WTC11 (cell line): Measurements from ENCODE around the gene EHD1. TPM values are rescaled to one million over a fixed set of nuclear protein-coding genes. Genes with fewer than 3 reads are reported as not detected.

ENCODE experiments used
- ATAC-seq: fragments of 200-7000 bp; cut with Tn5 transposase; 2 replicates; pipeline ENCODE4 v1.10.0; 2021; ENCODE audit warnings: mild to moderate bottlenecking, moderate library complexity
- CTCF ChIA-PET: fragments of 300-600 bp; sonication (Branson Sonifier 250); formaldehyde crosslinking; loops from one replicate; lab custom pipeline; 2021; ENCODE audit warnings: antibody characterized with exemption; lab: Charles Lee
- POLR2A ChIA-PET: fragments of 350-600 bp; sonication (Branson Sonifier 250); formaldehyde crosslinking; loops from one replicate; lab custom pipeline; 2021; ENCODE audit warnings: antibody characterized with exemption; lab: Charles Lee
- DNase-seq: peaks from one replicate; pipeline ENCODE4 v3.0.0; 2021; ENCODE audit warnings: low spot score
- H3K27ac Mint-ChIP-seq: 2 replicates; pipeline ENCODE4 v1.8.0; 2021; ENCODE audit warnings: mixed read lengths
- H3K27me3 Mint-ChIP-seq: 2 replicates; pipeline ENCODE4 v1.8.0; 2021; ENCODE audit warnings: low read depth, mild to moderate bottlenecking, moderate library complexity, mixed read lengths
- H3K36me3 Mint-ChIP-seq: 2 replicates; pipeline ENCODE4 v1.8.0; 2021; ENCODE audit warnings: mixed read lengths
- H3K4me1 Mint-ChIP-seq: 2 replicates; pipeline ENCODE4 v1.8.0; 2022; ENCODE audit warnings: mixed read lengths
- H3K4me3 Mint-ChIP-seq: 2 replicates; pipeline ENCODE4 v1.8.0; 2021; ENCODE audit warnings: mild to moderate bottlenecking, moderate library complexity, mixed read lengths
- H3K9me3 Mint-ChIP-seq: 2 replicates; pipeline ENCODE4 v1.8.0; 2021; ENCODE audit warnings: mixed read lengths
- AR ChIP-seq: fragments of 250-450 bp; sonication (Bioruptor Pico); IDR thresholded peaks from 2 replicates; pipeline ENCODE4 v1.9.0; 2021; ENCODE audit warnings: mild to moderate bottlenecking
- ATF1 ChIP-seq: sonication (generic); formaldehyde crosslinking; IDR thresholded peaks from 2 replicates; pipeline ENCODE4 v1.8.1; 2023; ENCODE audit warnings: mild to moderate bottlenecking, moderate library complexity, missing genetic modification reagents
- ATF2 ChIP-seq: sonication (generic); formaldehyde crosslinking; IDR thresholded peaks from 2 replicates; pipeline ENCODE4 v1.8.1; 2022; ENCODE audit warnings: low read depth, missing genetic modification reagents, borderline replicate concordance
- ATF6 ChIP-seq: sonication (generic); formaldehyde crosslinking; IDR thresholded peaks from 2 replicates; pipeline ENCODE4 v1.8.1; 2023; ENCODE audit warnings: mild to moderate bottlenecking, missing genetic modification reagents
- CREB1 ChIP-seq: sonication (generic); formaldehyde crosslinking; IDR thresholded peaks from 2 replicates; pipeline ENCODE4 v1.8.0; 2023; ENCODE audit warnings: mild to moderate bottlenecking, missing genetic modification reagents
- FOXP1 ChIP-seq: sonication (generic); formaldehyde crosslinking; IDR thresholded peaks from 2 replicates; pipeline ENCODE4 v1.8.0; 2022; ENCODE audit warnings: missing genetic modification reagents, mild to moderate bottlenecking, moderate library complexity, borderline replicate concordance
- KAT7 ChIP-seq: sonication (generic); formaldehyde crosslinking; IDR thresholded peaks from 2 replicates; pipeline ENCODE4 v1.8.1; 2023; ENCODE audit warnings: missing genetic modification reagents, mild to moderate bottlenecking, borderline replicate concordance
- RELA ChIP-seq: sonication (generic); formaldehyde crosslinking; IDR thresholded peaks from 2 replicates; pipeline ENCODE4 v1.8.1; 2022; ENCODE audit warnings: missing genetic modification reagents, mild to moderate bottlenecking, borderline replicate concordance
- RORB ChIP-seq: fragments of 250-450 bp; sonication (Bioruptor Pico); IDR thresholded peaks from 2 replicates; pipeline ENCODE4 v1.9.0; 2021; ENCODE audit warnings: mild to moderate bottlenecking
- SMAD4 ChIP-seq: sonication (generic); formaldehyde crosslinking; IDR thresholded peaks from 2 replicates; pipeline ENCODE4 v1.8.0; 2022; ENCODE audit warnings: mild to moderate bottlenecking, missing genetic modification reagents
- STAT6 ChIP-seq: sonication (generic); formaldehyde crosslinking; conservative IDR thresholded peaks from 2 replicates; pipeline ENCODE4 v1.8.1; 2023; ENCODE audit warnings: mild to moderate bottlenecking, low read depth, missing genetic modification reagents, moderate library complexity
- TEAD4 ChIP-seq: sonication (generic); formaldehyde crosslinking; IDR thresholded peaks from 2 replicates; pipeline ENCODE4 v1.8.0; 2022; ENCODE audit warnings: mild to moderate bottlenecking, missing genetic modification reagents
- ZMAT4 ChIP-seq: fragments of 250-450 bp; sonication (Bioruptor Pico); IDR thresholded peaks from 2 replicates; pipeline ENCODE4 v1.9.0; 2021; ENCODE audit warnings: mild to moderate bottlenecking
- ZNF121 ChIP-seq: sonication (generic); formaldehyde crosslinking; IDR thresholded peaks from 2 replicates; pipeline ENCODE4 v1.8.0; 2023; ENCODE audit warnings: missing genetic modification reagents
- ZNF219 ChIP-seq: sonication (generic); formaldehyde crosslinking; IDR thresholded peaks from 2 replicates; pipeline ENCODE4 v1.8.0; 2023; ENCODE audit warnings: missing genetic modification reagents, mild to moderate bottlenecking, borderline replicate concordance
- ZNF317 ChIP-seq: sonication (generic); formaldehyde crosslinking; IDR thresholded peaks from 2 replicates; pipeline ENCODE4 v1.8.1; 2023; ENCODE audit warnings: low read depth, mild to moderate bottlenecking, moderate library complexity, missing genetic modification reagents, borderline replicate concordance
- ZNF396 ChIP-seq: fragments of 250-450 bp; sonication (Bioruptor Pico); IDR thresholded peaks from 2 replicates; pipeline ENCODE4 v1.8.0; 2021; ENCODE audit warnings: mild to moderate bottlenecking, moderate library complexity, borderline replicate concordance
- ZNF416 ChIP-seq: fragments of 250-450 bp; sonication (Bioruptor Pico); IDR thresholded peaks from 2 replicates; pipeline ENCODE4 v1.9.0; 2021; ENCODE audit warnings: mild to moderate bottlenecking, inconsistent platforms
- ZNF671 ChIP-seq: fragments of 250-450 bp; sonication (Bioruptor Pico); IDR thresholded peaks from 2 replicates; pipeline ENCODE4 v1.8.0; 2021; ENCODE audit warnings: mild to moderate bottlenecking
- ZSCAN18 ChIP-seq: fragments of 250-450 bp; sonication (Bioruptor Pico); IDR thresholded peaks from 2 replicates; pipeline ENCODE4 v2.1.2; 2022; ENCODE audit warnings: mild to moderate bottlenecking, moderate library complexity
- total RNA-seq: library from RNA; stranded (reverse); gene quantifications from 3 replicates; pipeline ENCODE4 v1.2.3, GENCODE V29; 2021

EHD1 gene
- total RNA-seq, 1 experiment from 2014 or later = 38.1 TPM

GRCh38 chr11:64838600-64839334 lies 39.7 kb downstream of the EHD1 start:
- CTCF ChIA-PET = interaction anchor here (0.5 to 0.9 kb wide), 3 partner anchors 35 to 94 kb away, joined by 3 to 4 read pairs (median 3); no protein-coding TSS in a partner anchor
- POLR2A ChIA-PET = no interaction called here
- Mint-ChIP-seq H3K9me3 (no peaks in the 10 kb centered on the region), H3K4me3 (no peak overlapping the region), H3K4me1 (peaks cover 20% of the 10 kb centered on the region), H3K36me3 (peaks cover 3% of the 10 kb centered on the region; the same call in 1 of the 2 replicates), H3K27me3 (no peaks in the 10 kb centered on the region), H3K27ac (no peak overlapping the region)
- no peak for DNase-seq
- ATAC-seq = no peak
- TF ChIP-seq AR (CRISPR knock-in tag) (no peak), KAT7 (CRISPR knock-in tag) (no peak), CREB1 (CRISPR knock-in tag) (no peak), RELA (CRISPR knock-in tag) (no peak), ZSCAN18 (no peak), ZNF671 (CRISPR knock-in tag) (no peak), ZNF121 (no peak), ZNF219 (CRISPR knock-in tag) (no peak), ZNF396 (CRISPR knock-in tag) (no peak), ZMAT4 (CRISPR knock-in tag) (no peak)

GRCh38 chr11:64837887-64838351 lies 40.5 kb downstream of the EHD1 start:
- CTCF ChIA-PET = interaction anchor here (0.5 kb wide), 1 partner anchor 36 kb away, joined by 3 read pairs; no protein-coding TSS in a partner anchor
- H3K4me1 Mint-ChIP-seq = peaks cover 13% of the 10 kb centered on the region
- POLR2A ChIA-PET = no interaction called here
- DNase-seq = no peak
- H3K27me3 Mint-ChIP-seq = no peaks in the 10 kb centered on the region
- no peaks in the 10 kb centered on the region for H3K9me3 Mint-ChIP-seq
- H3K4me3 Mint-ChIP-seq = no peak overlapping the region
- no peak overlapping the region for H3K27ac Mint-ChIP-seq
- peaks cover 3% of the 10 kb centered on the region; the same call in 1 of the 2 replicates for H3K36me3 Mint-ChIP-seq
- ATAC-seq = no peak
- TF ChIP-seq ZNF317 (CRISPR knock-in tag) (no peak), RORB (CRISPR knock-in tag) (no peak), FOXP1 (CRISPR knock-in tag) (no peak), SMAD4 (no peak), ZNF396 (CRISPR knock-in tag) (no peak), ATF2 (CRISPR knock-in tag) (no peak), ZNF416 (no peak), ATF6 (CRISPR knock-in tag) (no peak), AR (CRISPR knock-in tag) (no peak), STAT6 (no peak), TEAD4 (CRISPR knock-in tag) (no peak), ATF1 (CRISPR knock-in tag) (no peak)
